ENCODE measurements around the gene TSR3.
A peak's percentile ranks its signal among the peaks of the same experiment; 100 is the strongest.

Gene TSR3

DNA sequence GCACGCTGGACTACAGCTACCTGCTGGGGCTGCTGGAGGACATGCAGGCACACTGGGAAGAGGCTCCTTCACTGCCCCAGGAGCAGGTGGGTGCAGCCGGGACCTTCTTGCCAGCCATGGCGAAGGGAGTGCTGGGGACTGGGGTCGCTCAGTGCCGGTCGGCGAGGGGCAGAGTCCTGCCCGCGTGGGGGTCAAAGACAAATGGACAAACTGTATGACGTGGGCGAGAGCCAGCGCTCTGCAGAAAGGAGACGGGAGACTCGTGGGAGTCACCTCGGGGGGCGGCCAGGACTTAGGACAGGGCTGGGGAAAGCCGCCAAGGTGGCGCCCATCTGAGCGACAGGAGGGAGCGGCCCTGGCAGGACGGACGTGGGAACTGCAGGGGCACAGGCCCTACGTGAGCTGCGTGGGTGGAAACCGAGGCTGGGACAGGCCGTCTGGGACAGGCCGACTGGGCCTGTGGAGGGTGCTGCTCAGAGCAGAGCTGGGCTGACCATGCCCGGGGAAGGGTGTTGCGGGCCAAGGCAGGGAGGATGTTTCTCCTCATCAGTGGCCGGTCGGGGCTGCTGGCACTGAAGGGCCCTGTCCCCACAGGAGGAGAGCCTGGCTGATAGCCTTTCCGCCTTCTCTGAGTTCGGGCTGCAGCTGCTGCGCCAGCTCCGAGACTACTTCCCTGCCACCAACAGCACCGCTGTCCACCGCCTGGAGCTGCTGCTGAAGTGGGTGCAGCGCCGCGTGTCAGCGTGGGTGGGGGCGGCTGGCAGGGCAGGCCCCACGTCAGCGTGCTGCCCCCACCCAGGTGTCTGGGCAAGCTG, 8.0 kb downstream of the TSR3 start:
- peak overlapping the region; percentile 15; the same call in 1 of the 2 replicates for H3K4me3 ChIP-seq (ENCODE audit: low read depth, low read length)
- CTCF ChIA-PET: interaction anchor here (1.4 to 2.2 kb wide), 2 partner anchors 20 to 21 kb away, joined by 4 to 8 read pairs; no protein-coding TSS in a partner anchor
- POLR2A ChIA-PET: no interaction called here
- TF ChIP-seq, protein P1, sequence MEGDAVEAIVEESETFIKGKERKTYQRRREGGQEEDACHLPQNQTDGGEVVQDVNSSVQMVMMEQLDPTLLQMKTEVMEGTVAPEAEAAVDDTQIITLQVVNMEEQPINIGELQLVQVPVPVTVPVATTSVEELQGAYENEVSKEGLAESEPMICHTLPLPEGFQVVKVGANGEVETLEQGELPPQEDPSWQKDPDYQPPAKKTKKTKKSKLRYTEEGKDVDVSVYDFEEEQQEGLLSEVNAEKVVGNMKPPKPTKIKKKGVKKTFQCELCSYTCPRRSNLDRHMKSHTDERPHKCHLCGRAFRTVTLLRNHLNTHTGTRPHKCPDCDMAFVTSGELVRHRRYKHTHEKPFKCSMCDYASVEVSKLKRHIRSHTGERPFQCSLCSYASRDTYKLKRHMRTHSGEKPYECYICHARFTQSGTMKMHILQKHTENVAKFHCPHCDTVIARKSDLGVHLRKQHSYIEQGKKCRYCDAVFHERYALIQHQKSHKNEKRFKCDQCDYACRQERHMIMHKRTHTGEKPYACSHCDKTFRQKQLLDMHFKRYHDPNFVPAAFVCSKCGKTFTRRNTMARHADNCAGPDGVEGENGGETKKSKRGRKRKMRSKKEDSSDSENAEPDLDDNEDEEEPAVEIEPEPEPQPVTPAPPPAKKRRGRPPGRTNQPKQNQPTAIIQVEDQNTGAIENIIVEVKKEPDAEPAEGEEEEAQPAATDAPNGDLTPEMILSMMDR (IDR thresholded peaks at IDR 0.05; ENCODE audit: insufficient read depth, low read length, missing control alignments): no peak
- DNase-seq (ENCODE audit: low read depth, low spot score): no peak

DNA sequence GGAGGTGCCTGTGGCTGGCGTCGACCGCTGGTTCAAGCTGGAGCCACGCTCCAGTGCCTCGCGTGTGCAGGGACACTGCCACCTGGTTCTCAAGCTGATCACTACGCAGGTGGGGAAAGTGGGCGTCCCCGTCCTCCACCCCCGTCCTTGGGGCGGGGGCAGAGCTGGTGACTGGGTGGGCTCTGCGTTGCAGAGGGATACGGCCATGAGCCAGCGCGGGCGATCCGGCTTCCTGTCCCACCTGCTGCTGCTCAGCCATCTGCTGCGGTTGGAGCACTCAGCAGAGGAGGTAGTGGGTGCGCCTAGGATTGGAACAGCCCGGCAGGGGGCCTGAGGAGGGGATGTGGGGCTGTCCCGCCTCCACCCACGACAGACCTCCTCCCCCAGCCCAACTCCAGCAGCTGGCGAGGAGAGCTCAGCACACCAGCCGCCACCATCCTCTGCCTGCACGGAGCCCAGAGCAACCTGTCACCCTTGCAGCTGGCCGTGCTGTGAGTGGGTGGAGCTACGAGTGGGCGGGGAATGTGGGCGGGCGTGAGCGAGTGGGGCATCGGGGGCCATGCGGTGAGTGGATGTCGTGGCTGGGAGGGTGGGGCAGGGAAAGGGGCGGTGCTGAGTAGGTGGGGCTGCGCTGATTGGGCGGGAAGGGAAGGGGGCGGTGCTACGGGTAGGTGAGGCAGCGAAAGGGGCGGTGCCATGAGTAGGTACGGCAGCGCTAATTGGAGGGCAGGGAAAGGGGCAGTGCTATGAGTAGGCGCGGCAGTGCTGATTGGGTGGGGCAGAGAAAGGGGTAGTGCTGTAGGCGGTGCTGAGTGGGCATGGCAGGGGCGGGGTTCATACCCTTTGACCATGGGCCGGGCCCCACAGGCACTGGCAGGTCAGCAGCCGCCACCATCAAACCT, 8.9 kb downstream of the TSR3 start:
- POLR2A ChIA-PET: interaction anchor here (0.6 kb wide), 1 partner anchor 78 kb away, joined by 3 read pairs; no protein-coding TSS in a partner anchor
- CTCF ChIA-PET: interaction anchor here (2.2 kb wide), 1 partner anchor 22 kb away, joined by 4 read pairs; no protein-coding TSS in a partner anchor
- TF ChIP-seq, protein P1 (IDR thresholded peaks at IDR 0.05; ENCODE audit: insufficient read depth, low read length, missing control alignments): no peak
- H3K4me3 ChIP-seq (ENCODE audit: low read depth, low read length): peak overlapping the region; percentile 15; the same call in 1 of the 2 replicates
- no peak for DNase-seq (ENCODE audit: low read depth, low spot score)

GRCh38 chr16:1341495-1342420, 9.9 kb downstream of the TSR3 start:
- POLR2A ChIA-PET: interaction anchor here (0.6 kb wide), 1 partner anchor 14 kb away, joined by 3 read pairs; no protein-coding TSS in a partner anchor
- CTCF ChIA-PET: interaction anchor here (2.2 kb wide), 1 partner anchor 23 kb away, joined by 4 read pairs; no protein-coding TSS in a partner anchor
- TF ChIP-seq, protein P1 (IDR thresholded peaks at IDR 0.05; ENCODE audit: insufficient read depth, low read length, missing control alignments): no peak
- DNase-seq (ENCODE audit: low read depth, low spot score): no peak
- H3K4me3 ChIP-seq (ENCODE audit: low read depth, low read length): no peak overlapping the region

GRCh38 chr16:1340730-1341494, 10.8 kb downstream of the TSR3 start:
- no peak for DNase-seq (ENCODE audit: low read depth, low spot score)
- ChIA-PET CTCF (no interaction called here), POLR2A (interaction anchor here (0.6 kb wide), 1 partner anchor 14 kb away, joined by 3 read pairs; no protein-coding TSS in a partner anchor)
- TF ChIP-seq, protein P1 (IDR thresholded peaks at IDR 0.05; ENCODE audit: insufficient read depth, low read length, missing control alignments): no peak
- no peak overlapping the region for H3K4me3 ChIP-seq (ENCODE audit: low read depth, low read length)

DNA sequence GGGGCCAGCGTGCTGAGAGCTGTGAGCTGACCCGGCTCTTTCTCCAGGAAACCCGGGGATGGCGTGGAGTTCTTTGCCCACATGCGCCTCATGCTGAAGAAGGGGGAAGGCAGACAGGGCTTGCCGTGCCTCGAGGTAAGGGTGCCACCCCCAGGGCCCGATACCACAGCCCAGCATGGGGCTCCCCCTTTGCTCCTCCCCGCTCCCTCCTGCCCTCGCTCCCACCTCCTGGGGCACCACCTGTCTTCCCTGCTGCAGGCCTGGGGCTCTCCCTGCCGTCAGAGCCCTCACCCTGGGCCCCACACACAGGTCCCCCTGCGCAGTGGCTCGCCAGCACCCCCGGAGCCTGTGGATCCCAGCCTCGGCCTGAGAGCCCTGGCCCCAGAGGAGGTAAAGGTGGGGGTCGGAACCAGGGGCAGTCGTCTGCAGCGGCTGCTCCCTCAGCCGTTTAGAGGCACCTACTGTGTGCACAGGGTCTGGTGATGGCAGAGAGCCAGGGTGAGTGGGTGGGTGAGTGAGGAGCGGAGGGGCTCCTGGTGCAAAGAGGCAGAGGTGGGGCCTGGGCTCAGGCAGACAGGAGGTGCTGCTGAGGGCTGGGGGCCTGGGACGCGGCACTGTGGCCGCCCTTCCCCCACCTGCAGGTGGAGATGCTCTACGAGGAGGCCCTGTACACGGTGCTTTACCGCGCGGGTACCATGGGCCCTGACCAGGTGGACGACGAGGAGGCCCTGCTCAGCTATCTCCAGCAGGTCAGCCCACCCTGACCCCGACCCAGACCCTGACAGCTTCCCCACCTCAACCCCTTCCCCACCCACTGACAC, 12.6 kb downstream of the TSR3 start:
- no peak for DNase-seq (ENCODE audit: low read depth, low spot score)

More for the DNA sequence above, 12.6 kb downstream of the TSR3 start:
- POLR2A ChIA-PET: no interaction called here
- TF ChIP-seq, protein P1 (IDR thresholded peaks at IDR 0.05; ENCODE audit: insufficient read depth, low read length, missing control alignments): no peak
- CTCF ChIA-PET: no interaction called here
- no peak overlapping the region for H3K4me3 ChIP-seq (ENCODE audit: low read depth, low read length)

Data from AG04449 (cell line).